DND-41 (cell line): ENCODE results near the gene NAA16.

Source experiments
- ATAC-seq: fragments of 200-7000 bp; cut with Tn5 transposase; 3 replicates; pipeline ENCODE4 v1.9.1; 2021; ENCODE audit warnings: low read depth; ENCODE audit not compliant: insufficient read depth
- DNase-seq: peaks from one replicate; pipeline ENCODE4 v3.0.0-alpha.2; 2020
- H2AFZ ChIP-seq: 2 replicates; pipeline ENCODE4 v1.6.0; 2012; ENCODE audit warnings: low read depth, low read length
- H3K27ac ChIP-seq: 2 replicates; pipeline ENCODE4 v1.5.1; 2012; ENCODE audit warnings: low read length, inconsistent platforms
- H3K27me3 ChIP-seq: fragments of 200-600 bp; sonication (generic); 2 replicates; pipeline ENCODE4 v1.6.0; 2012; ENCODE audit warnings: low read length, mild to moderate bottlenecking, inconsistent platforms; ENCODE audit not compliant: insufficient read depth, poor library complexity
- H3K36me3 ChIP-seq: 2 replicates; pipeline ENCODE4 v1.5.1; 2012; ENCODE audit warnings: low read length, inconsistent platforms; ENCODE audit not compliant: insufficient read depth
- H3K4me1 ChIP-seq: 2 replicates; pipeline ENCODE4 v1.5.1; 2012; ENCODE audit warnings: mild to moderate bottlenecking, low read length; ENCODE audit not compliant: insufficient read depth
- H3K4me2 ChIP-seq: 2 replicates; pipeline ENCODE4 v1.6.0; 2012; ENCODE audit warnings: mild to moderate bottlenecking, moderate library complexity, low read length, inconsistent platforms; ENCODE audit not compliant: insufficient read depth
- H3K4me3 ChIP-seq, 2 experiments: fragments of 200-600 bp in 1 of 2; shearing (Covaris generic) in 1 of 2; 2 replicates each; pipeline ENCODE4 v1.5.1; 2012 to 2016; ENCODE audit warnings: inconsistent platforms in 2 of 2, low read length in 2 of 2, mild to moderate bottlenecking in 2 of 2, low read depth in 1 of 2, moderate library complexity in 1 of 2
- H3K79me2 ChIP-seq: 2 replicates; pipeline ENCODE4 v1.6.0; 2012; ENCODE audit warnings: low read length, inconsistent platforms; ENCODE audit not compliant: insufficient read depth
- H3K9ac ChIP-seq: 2 replicates; pipeline ENCODE4 v1.6.0; 2012; ENCODE audit warnings: low read depth, mild to moderate bottlenecking, inconsistent platforms, low read length, moderate library complexity
- H3K9me3 ChIP-seq: 2 replicates; pipeline ENCODE4 v1.5.1; 2012; ENCODE audit warnings: low read length, moderate library complexity, mild to moderate bottlenecking, inconsistent platforms; ENCODE audit not compliant: insufficient read depth, severe bottlenecking
- H4K20me1 ChIP-seq: 2 replicates; pipeline ENCODE4 v1.6.0; 2012; ENCODE audit warnings: low read length; ENCODE audit not compliant: insufficient read depth
- EZH2 ChIP-seq: IDR thresholded peaks from 3 replicates; pipeline ENCODE4 v1.6.1; 2012; ENCODE audit warnings: borderline replicate concordance, low read depth, mild to moderate bottlenecking, moderate library complexity, low read length, inconsistent platforms; ENCODE audit not compliant: severe bottlenecking
- TF ChIP-seq, protein P1 (sequence below): IDR thresholded peaks from 2 replicates; pipeline ENCODE4 v1.5.1; 2012; ENCODE audit warnings: borderline replicate concordance, low read length, moderate library complexity, mild to moderate bottlenecking; ENCODE audit not compliant: poor library complexity, severe bottlenecking; ENCODE audit errors: extremely low read depth

The NAA16 gene

DNA sequence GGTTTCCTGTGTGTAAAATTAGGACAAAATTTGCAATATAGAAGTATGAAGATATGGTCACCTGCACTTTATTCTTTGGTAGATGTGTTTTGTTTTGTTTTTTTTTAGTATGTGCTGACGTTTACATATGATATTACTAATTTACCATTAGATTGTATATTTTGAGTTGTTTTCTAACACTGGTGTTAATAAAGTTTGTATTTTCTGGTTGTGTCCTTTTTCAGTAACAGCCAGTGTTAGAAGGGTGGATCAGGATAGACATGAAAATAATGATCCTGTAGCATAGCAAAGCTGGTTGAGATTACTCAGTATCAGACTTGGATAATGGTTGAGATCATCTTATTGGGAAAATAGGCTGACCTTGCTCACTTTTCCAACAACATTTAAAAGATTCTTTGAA is 6.2 kb downstream of the NAA16 start:
- H4K20me1 ChIP-seq: peaks cover 52% of the 10 kb centered on the region
- H3K4me1 ChIP-seq: peaks cover 37% of the 10 kb centered on the region
- no peak overlapping the region; the same call in 1 of the 2 replicates for H3K4me2 ChIP-seq
- TF ChIP-seq EZH2: no peak
- TF ChIP-seq, protein P1, sequence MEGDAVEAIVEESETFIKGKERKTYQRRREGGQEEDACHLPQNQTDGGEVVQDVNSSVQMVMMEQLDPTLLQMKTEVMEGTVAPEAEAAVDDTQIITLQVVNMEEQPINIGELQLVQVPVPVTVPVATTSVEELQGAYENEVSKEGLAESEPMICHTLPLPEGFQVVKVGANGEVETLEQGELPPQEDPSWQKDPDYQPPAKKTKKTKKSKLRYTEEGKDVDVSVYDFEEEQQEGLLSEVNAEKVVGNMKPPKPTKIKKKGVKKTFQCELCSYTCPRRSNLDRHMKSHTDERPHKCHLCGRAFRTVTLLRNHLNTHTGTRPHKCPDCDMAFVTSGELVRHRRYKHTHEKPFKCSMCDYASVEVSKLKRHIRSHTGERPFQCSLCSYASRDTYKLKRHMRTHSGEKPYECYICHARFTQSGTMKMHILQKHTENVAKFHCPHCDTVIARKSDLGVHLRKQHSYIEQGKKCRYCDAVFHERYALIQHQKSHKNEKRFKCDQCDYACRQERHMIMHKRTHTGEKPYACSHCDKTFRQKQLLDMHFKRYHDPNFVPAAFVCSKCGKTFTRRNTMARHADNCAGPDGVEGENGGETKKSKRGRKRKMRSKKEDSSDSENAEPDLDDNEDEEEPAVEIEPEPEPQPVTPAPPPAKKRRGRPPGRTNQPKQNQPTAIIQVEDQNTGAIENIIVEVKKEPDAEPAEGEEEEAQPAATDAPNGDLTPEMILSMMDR: no peak
- no peak overlapping the region for H3K4me3 ChIP-seq
- H3K36me3 ChIP-seq: peaks cover 46% of the 10 kb centered on the region
- H3K27me3 ChIP-seq: no peaks in the 10 kb centered on the region
- H3K9ac ChIP-seq: no peak overlapping the region
- peaks cover 97% of the 10 kb centered on the region for H3K79me2 ChIP-seq
- no peak overlapping the region for H2AFZ ChIP-seq
- no peaks in the 10 kb centered on the region for H3K9me3 ChIP-seq
- no peak overlapping the region for H3K27ac ChIP-seq
- DNase-seq: no peak
- ATAC-seq: no peak

DNA sequence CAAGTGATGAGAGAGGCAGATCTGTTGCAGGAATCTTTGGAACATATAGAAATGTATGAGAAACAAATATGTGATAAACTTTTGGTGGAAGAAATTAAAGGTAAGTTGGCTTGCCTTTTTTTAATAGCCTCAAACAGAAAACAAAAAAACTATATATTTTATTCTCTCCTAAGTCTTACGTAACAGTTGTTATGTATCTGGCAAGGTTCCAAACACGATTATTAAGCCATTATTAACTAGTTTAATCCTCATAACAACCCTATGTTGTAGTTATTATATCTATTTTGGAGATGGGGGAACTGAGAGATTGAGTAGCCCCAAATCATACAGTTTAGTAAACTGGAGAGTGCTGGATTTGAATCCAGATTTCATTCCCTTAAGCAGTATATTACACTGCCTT is 14.7 kb downstream of the NAA16 start:
- Histone ChIP-seq H3K4me1 (no peaks in the 10 kb centered on the region), H3K27me3 (no peaks in the 10 kb centered on the region), H3K27ac (no peak overlapping the region), H3K4me2 (no peak overlapping the region), H4K20me1 (0 out of 2 replicates have a peak, but pooled peaks cover 3% of the 10 kb centered on the region), H3K79me2 (peaks cover 31% of the 10 kb centered on the region), H3K9ac (no peak overlapping the region), H3K9me3 (no peaks in the 10 kb centered on the region), H3K36me3 (peaks cover 84% of the 10 kb centered on the region), H3K4me3 (no peak overlapping the region), H2AFZ (no peak overlapping the region)
- DNase-seq: no peak
- no peak for ATAC-seq
- TF ChIP-seq EZH2: no peak
- TF ChIP-seq, protein P1: no peak

DNA sequence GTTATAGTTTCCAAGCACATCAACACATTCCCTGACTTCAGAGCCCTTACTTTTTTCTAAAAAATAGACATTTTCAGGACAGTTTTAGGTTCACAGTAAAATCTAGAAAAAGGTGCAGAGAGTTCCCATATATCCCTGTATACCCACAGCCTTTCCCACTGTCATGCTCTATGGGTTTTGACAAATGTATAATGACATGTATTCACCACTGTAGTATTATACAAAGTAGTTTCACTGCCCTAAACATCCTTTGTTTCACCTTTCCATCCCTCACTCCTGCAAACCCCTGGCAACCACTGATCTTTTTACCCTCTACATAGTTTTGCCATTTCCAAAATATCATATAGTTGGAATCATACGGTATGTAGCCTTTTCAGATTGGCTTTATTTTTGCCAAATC is 15.6 kb downstream of the NAA16 start:
- no peak overlapping the region for H3K4me3 ChIP-seq
- no peak overlapping the region for H3K9ac ChIP-seq
- peaks cover 23% of the 10 kb centered on the region; the same call in 1 of the 2 replicates for H3K79me2 ChIP-seq
- H3K27ac ChIP-seq: no peak overlapping the region
- no peak for DNase-seq
- H3K36me3 ChIP-seq: peaks cover 79% of the 10 kb centered on the region
- no peaks in the 10 kb centered on the region for H3K27me3 ChIP-seq
- no peak overlapping the region for H3K4me2 ChIP-seq
- no peak for TF ChIP-seq EZH2
- TF ChIP-seq, protein P1: no peak
- H2AFZ ChIP-seq: no peak overlapping the region
- no peaks in the 10 kb centered on the region for H4K20me1 ChIP-seq
- no peaks in the 10 kb centered on the region for H3K4me1 ChIP-seq
- no peaks in the 10 kb centered on the region for H3K9me3 ChIP-seq
- no peak for ATAC-seq

DNA sequence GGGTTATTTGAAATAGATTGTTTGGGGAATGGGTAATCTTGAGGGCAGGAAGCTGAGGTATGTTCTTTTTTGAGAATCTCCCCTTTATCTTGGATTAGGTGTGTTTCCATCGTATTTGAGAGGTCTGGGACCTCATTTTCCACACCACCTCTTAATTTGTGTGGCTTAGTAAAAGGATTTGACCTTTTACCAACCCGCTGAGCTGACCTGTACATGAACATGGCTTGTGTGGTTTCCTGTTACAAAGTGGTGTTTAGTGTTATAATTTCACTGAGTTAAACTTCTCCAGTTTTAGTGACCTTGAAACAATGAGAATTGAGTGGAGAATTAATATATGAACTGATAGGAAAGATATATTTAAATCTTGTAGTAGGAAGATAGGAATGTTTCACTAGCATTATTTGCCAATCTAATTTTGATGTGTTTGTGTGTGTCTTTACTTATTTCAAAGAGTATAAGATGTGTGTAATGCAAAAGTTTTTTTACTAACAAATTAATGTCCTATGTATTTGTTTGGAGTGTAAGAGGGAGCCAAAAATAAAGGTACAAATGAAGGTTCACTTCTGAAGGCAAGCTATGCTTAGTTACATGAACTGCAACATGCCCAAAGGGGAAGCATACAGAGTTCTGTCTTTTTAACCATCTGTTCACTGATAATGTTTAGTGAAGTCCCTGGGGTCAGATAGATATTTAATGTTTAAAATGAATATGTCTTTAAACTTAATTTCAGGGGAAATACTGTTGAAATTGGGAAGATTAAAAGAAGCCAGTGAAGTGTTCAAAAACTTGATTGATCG is 17.1 kb downstream of the NAA16 start:
- no peak overlapping the region for H3K9ac ChIP-seq
- no peak for TF ChIP-seq EZH2
- TF ChIP-seq, protein P1: no peak
- peaks cover 81% of the 10 kb centered on the region for H3K36me3 ChIP-seq
- peaks cover 14% of the 10 kb centered on the region; the same call in 1 of the 2 replicates for H3K79me2 ChIP-seq
- H3K9me3 ChIP-seq: no peaks in the 10 kb centered on the region
- H3K27ac ChIP-seq: no peak overlapping the region
- ATAC-seq (no peak), DNase-seq (no peak)
- no peaks in the 10 kb centered on the region for H3K27me3 ChIP-seq
- H2AFZ ChIP-seq: no peak overlapping the region
- no peaks in the 10 kb centered on the region for H3K4me1 ChIP-seq
- no peaks in the 10 kb centered on the region for H4K20me1 ChIP-seq
- H3K4me3 ChIP-seq: no peak overlapping the region
- H3K4me2 ChIP-seq: no peak overlapping the region
